Natural killer cell (primary cell): ENCODE results near the gene TOPAZ1. TPM values are rescaled to one million over a fixed set of nuclear protein-coding genes. Genes with fewer than 3 reads are reported as not detected.

Experiments
- ATAC-seq, 3 donors: fragments of 150-1000 bp in 2 of 3; fragments of 200-7000 bp in 1 of 3; cut with Tn5 transposase; 1 replicate in 1 of 3; 2 replicates in 2 of 3; pipeline ENCODE4 v1.10.0; 2021; ENCODE audit warnings: mild to moderate bottlenecking in 2 of 3, moderate library complexity in 2 of 3
- DNase-seq, 2 donors: peaks; one replicate each; pipeline versions ENCODE4 v3.0.0 to v3.0.0-alpha.2; 2013 to 2021; ENCODE audit warnings: mixed read lengths in 1 of 2
- H3K27ac ChIP-seq: one replicate; pipeline ENCODE4 v1.5.1; 2013; ENCODE audit warnings: mild to moderate bottlenecking, low read length
- H3K27me3 ChIP-seq: one replicate; pipeline ENCODE4 v1.6.1; 2013; ENCODE audit warnings: low read length; ENCODE audit not compliant: control insufficient read depth, insufficient read depth
- H3K36me3 ChIP-seq: one replicate; pipeline ENCODE4 v1.6.1; 2013; ENCODE audit warnings: low read length; ENCODE audit not compliant: control insufficient read depth, insufficient read depth
- H3K4me1 ChIP-seq: one replicate; pipeline ENCODE4 v1.6.1; 2013; ENCODE audit warnings: low read length; ENCODE audit not compliant: control insufficient read depth, insufficient read depth
- H3K4me3 ChIP-seq: one replicate; pipeline ENCODE4 v1.5.1; 2013; ENCODE audit warnings: low read length
- H3K9me3 ChIP-seq: one replicate; pipeline ENCODE4 v1.6.1; 2013; ENCODE audit warnings: low read length; ENCODE audit not compliant: control insufficient read depth, insufficient read depth
- H3K27ac Mint-ChIP-seq, 2 donors: one replicate each; pipeline ENCODE4 v1.8.0; 2022; ENCODE audit warnings: mild to moderate bottlenecking in 2 of 2, mixed read lengths in 2 of 2, moderate library complexity in 1 of 2
- H3K27me3 Mint-ChIP-seq, 2 donors: one replicate each; pipeline ENCODE4 v1.8.0; 2022; ENCODE audit warnings: low read depth in 2 of 2, mixed read lengths in 2 of 2
- H3K36me3 Mint-ChIP-seq: one replicate; pipeline ENCODE4 v1.8.0; 2022; ENCODE audit warnings: mixed read lengths
- H3K4me1 Mint-ChIP-seq, 2 donors: one replicate each; pipeline ENCODE4 v1.8.0; 2022; ENCODE audit warnings: mixed read lengths in 2 of 2
- H3K4me3 Mint-ChIP-seq: one replicate; pipeline ENCODE4 v1.8.0; 2022; ENCODE audit warnings: mild to moderate bottlenecking, moderate library complexity, mixed read lengths
- H3K9me3 Mint-ChIP-seq, 2 donors: one replicate each; pipeline ENCODE4 v1.8.0; 2022; ENCODE audit warnings: mixed read lengths in 2 of 2
- WGBS: methylation state at CpG from one replicate; pipeline ENCODE4 v1.1.7; 2013; ENCODE audit warnings: missing lambda C conversion rate; ENCODE audit not compliant: insufficient coverage; 5-methylcytosine and 5-hydroxymethylcytosine counted together
- intact Hi-C: fragments of 100-400 bp; cut with micrococcal nuclease; formaldehyde crosslinking; loops from one replicate; pipeline ENCODE4 v1.14.2; 2022
- total RNA-seq, 4 donors: library from RNA; stranded (reverse); fragments of 120-200 nt in 1 of 4; gene quantifications; one replicate each; pipeline versions ENCODE4 v1.2.3 to v1.2.4, GENCODE V29; 2013 to 2022
- TF ChIP-seq, protein P1 (sequence below): fragments of 200-600 bp; IDR thresholded peaks from one replicate; pipeline ENCODE4 v1.8.0; 2022; ENCODE audit warnings: antibody characterized with exemption

TOPAZ1 gene
- total RNA-seq, 3 donors from 2014 or later (not counting 1 experiment from before 2014, with no cell fraction given), result not detected

DNA sequence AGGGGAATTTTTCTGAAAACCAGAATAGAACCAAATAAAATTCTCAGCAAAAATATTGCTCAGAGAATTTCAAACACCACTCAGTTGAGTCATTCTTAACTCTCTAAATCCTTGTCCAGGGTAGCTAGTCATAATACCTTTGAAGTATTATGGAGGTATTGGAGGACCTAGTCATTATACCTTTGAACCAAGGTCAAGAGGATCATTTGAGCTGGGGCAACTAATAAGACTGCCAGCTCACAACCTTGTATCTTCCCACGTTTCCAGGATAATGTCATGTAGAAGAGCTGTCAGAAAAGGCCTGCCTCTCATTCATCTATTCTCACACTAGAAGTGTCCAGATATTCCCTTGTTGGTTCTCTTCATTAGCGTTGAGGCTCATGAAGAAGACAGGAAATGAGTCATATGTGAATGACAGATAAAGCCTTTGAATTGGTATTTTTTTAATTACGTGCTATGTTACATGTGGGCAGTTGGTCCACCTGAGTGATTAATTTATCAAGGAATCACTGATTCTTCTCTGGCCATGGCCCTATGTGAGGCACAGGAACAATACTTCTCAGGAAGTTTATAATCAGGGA lies 48.3 kb downstream of the TOPAZ1 start:
- Histone ChIP-seq H3K9me3 (no peaks in the 10 kb centered on the region), H3K36me3 (no peaks in the 10 kb centered on the region), H3K27me3 (no peaks in the 10 kb centered on the region), H3K4me1 (no peaks in the 10 kb centered on the region), H3K4me3 (no peak overlapping the region), H3K27ac (no peak overlapping the region)
- Mint-ChIP-seq H3K4me1 (no peaks in the 10 kb centered on the region), H3K27ac (no peak overlapping the region), H3K4me3 (no peak overlapping the region), H3K9me3 (no peaks in the 10 kb centered on the region), H3K27me3 (peaks cover 12 to 22% of the 10 kb centered on the region in 2 donors), H3K36me3 (no peaks in the 10 kb centered on the region)
- ATAC-seq (no peak), DNase-seq (no peak)
- whole genome bisulfite sequencing, result 56% methylated on average over 2 of the region's 3 CpGs
- TF ChIP-seq, protein P1, sequence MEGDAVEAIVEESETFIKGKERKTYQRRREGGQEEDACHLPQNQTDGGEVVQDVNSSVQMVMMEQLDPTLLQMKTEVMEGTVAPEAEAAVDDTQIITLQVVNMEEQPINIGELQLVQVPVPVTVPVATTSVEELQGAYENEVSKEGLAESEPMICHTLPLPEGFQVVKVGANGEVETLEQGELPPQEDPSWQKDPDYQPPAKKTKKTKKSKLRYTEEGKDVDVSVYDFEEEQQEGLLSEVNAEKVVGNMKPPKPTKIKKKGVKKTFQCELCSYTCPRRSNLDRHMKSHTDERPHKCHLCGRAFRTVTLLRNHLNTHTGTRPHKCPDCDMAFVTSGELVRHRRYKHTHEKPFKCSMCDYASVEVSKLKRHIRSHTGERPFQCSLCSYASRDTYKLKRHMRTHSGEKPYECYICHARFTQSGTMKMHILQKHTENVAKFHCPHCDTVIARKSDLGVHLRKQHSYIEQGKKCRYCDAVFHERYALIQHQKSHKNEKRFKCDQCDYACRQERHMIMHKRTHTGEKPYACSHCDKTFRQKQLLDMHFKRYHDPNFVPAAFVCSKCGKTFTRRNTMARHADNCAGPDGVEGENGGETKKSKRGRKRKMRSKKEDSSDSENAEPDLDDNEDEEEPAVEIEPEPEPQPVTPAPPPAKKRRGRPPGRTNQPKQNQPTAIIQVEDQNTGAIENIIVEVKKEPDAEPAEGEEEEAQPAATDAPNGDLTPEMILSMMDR, result no peak
- intact Hi-C loops, result no loop called here

DNA sequence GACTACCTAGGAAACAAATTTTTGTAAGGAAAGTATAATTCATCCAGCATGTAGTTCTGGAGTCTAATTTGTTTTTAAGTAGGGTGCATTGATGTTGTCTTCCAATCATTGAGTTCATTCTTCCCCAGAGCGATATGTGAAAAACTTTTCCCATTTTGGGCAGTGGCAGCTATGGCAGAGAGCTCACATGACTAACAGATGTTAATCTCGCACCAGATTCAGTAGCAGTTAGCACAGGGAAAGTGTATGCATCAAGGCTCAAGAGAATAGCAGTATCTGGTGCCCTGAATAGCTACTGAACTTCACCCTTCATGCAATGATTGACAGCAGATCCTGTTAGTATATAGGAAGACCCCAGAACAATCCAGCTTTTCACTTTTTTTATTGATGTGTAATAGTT lies 50.6 kb downstream of the TOPAZ1 start:
- Histone ChIP-seq H3K27me3 (no peaks in the 10 kb centered on the region), H3K4me1 (no peaks in the 10 kb centered on the region), H3K4me3 (no peak overlapping the region), H3K9me3 (no peaks in the 10 kb centered on the region), H3K36me3 (no peaks in the 10 kb centered on the region), H3K27ac (no peak overlapping the region)
- H3K4me1 Mint-ChIP-seq, result no peaks in the 10 kb centered on the region
- DNase-seq (no peak), ATAC-seq (no peak)
- no peak overlapping the region for H3K4me3 Mint-ChIP-seq
- TF ChIP-seq, protein P1, result no peak
- H3K27ac Mint-ChIP-seq, result no peak overlapping the region
- WGBS, result 86% methylated on average over 2 of the region's 2 CpGs
- H3K9me3 Mint-ChIP-seq, result no peaks in the 10 kb centered on the region
- intact Hi-C loops, result no loop called here
- peaks cover 18 to 41% of the 10 kb centered on the region in 2 donors for H3K27me3 Mint-ChIP-seq
- no peaks in the 10 kb centered on the region for H3K36me3 Mint-ChIP-seq

DNA sequence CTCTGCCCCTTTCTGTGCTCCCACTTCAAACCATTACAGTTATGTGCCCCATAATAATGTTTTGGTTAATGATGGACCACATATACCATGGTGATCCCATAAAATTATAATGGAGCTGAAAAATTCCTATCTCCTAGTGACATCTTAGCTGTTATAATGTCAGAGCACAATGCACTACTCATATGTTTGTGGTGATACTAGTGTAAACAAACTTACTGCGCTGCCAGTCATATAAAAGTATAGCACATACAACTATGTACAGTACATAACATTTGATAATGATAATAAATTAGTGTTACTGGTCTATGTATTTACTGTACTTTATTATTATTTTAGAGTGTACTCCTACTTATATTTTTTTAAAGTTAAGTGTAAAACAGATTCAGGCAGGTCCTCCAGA lies 51.3 kb downstream of the TOPAZ1 start:
- Histone ChIP-seq H3K27me3 (no peaks in the 10 kb centered on the region), H3K4me3 (no peak overlapping the region), H3K36me3 (no peaks in the 10 kb centered on the region), H3K4me1 (no peaks in the 10 kb centered on the region), H3K9me3 (no peaks in the 10 kb centered on the region), H3K27ac (no peak overlapping the region)
- H3K27me3 Mint-ChIP-seq, result peaks cover 17 to 46% of the 10 kb centered on the region in 2 donors
- TF ChIP-seq, protein P1, result no peak
- no peak overlapping the region for H3K4me3 Mint-ChIP-seq
- no peak overlapping the region for H3K27ac Mint-ChIP-seq
- H3K9me3 Mint-ChIP-seq, result no peaks in the 10 kb centered on the region
- intact Hi-C loops, result no loop called here
- H3K4me1 Mint-ChIP-seq, result no peaks in the 10 kb centered on the region
- ATAC-seq (no peak), DNase-seq (no peak)
- WGBS, result no CpG with 5 or more reads among the region's 1 CpG
- H3K36me3 Mint-ChIP-seq, result no peaks in the 10 kb centered on the region

DNA sequence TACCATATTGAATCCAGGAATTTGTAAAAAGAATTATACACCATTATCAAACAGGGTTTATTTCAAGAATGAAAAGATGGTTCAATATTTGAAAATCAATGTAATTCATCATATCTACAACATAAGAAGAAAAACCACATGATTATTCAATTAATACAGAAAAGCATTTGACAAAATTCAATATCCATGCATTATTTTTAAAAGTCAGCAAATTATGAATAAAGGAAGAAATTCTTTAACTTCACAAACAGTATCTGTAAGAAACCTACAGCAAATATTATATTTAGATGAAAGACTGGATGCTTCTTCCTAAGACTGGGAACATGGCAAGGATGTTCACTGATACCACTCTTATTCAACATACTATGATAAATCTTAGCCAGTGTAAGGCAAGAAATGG lies 55.6 kb downstream of the TOPAZ1 start:
- no peak overlapping the region for H3K27ac Mint-ChIP-seq
- TF ChIP-seq, protein P1, result no peak
- H3K4me3 ChIP-seq, result no peak overlapping the region
- DNase-seq (no peak), ATAC-seq (no peak)
- H3K4me1 ChIP-seq, result no peaks in the 10 kb centered on the region
- no peaks in the 10 kb centered on the region for H3K36me3 ChIP-seq
- H3K4me1 Mint-ChIP-seq, result no peaks in the 10 kb centered on the region
- peaks cover 9 to 29% of the 10 kb centered on the region in 2 donors for H3K27me3 Mint-ChIP-seq
- no peak overlapping the region for H3K4me3 Mint-ChIP-seq
- intact Hi-C loops, result no loop called here
- no peaks in the 10 kb centered on the region for H3K9me3 ChIP-seq
- no peaks in the 10 kb centered on the region for H3K36me3 Mint-ChIP-seq
- H3K27ac ChIP-seq, result no peak overlapping the region
- H3K27me3 ChIP-seq, result no peaks in the 10 kb centered on the region
- no peaks in the 10 kb centered on the region for H3K9me3 Mint-ChIP-seq
